HG03354 (cell line): ENCODE measurements around the gene BSCL2.
"Not testable (repeated sequence)": the region's sequence is repeated elsewhere in the genome, so short reads cannot be mapped to it uniquely, and the experiment has no call there.

Experiments
- ATAC-seq: cut with Tn5 transposase; IDR thresholded peaks from one replicate; pipeline ENCODE4 v1.9.1; 2021; ENCODE audit warnings: mild to moderate bottlenecking; ENCODE audit not compliant: unreplicated experiment, poor library complexity, severe bottlenecking

Gene BSCL2

GRCh38 chr11:62707277-62707861, at the start of gene BSCL2, which contains the start of gene GNG3:
TSS of gene BSCL2 (minus strand) at chr11:62707424. CDS start at chr11:62707195, 229 bp downstream.
TSS of gene GNG3 (plus strand) at chr11:62707676. CDS start at chr11:62708296, 620 bp downstream.
- no peak for ATAC-seq

- ATAC-seq = no peak
Observed at GRCh38 chr11:62755086-62755615, 47.9 kb upstream of the BSCL2 start.

- peak; percentile 98 for ATAC-seq
Observed at GRCh38 chr11:62753736-62754603, 46.7 kb upstream of the BSCL2 start, which contains the start of gene ZBTB3. TSS of gene ZBTB3 (minus strand) at chr11:62754160. CDS start at chr11:62753664, 496 bp downstream.

GRCh38 chr11:62752994-62753735, 45.9 kb upstream of the BSCL2 start:
- ATAC-seq = no peak

GRCh38 chr11:62752177-62752785, 45.1 kb upstream of the BSCL2 start:
- ATAC-seq = no peak

GRCh38 chr11:62749931-62750330, 42.7 kb upstream of the BSCL2 start:
- ATAC-seq = not testable (repeated sequence)

- ATAC-seq = no peak
Observed at GRCh38 chr11:62747475-62748160, 40.4 kb upstream of the BSCL2 start.

- no peak for ATAC-seq
Observed at GRCh38 chr11:62737196-62737595, 30.0 kb upstream of the BSCL2 start.

- ATAC-seq = no peak
Observed at GRCh38 chr11:62732830-62733229, 25.6 kb upstream of the BSCL2 start.

- not testable (repeated sequence) for ATAC-seq
Observed at GRCh38 chr11:62730076-62730475, 22.9 kb upstream of the BSCL2 start.

- peak; percentile 24 for ATAC-seq
Observed at GRCh38 chr11:62728171-62728988, 21.2 kb upstream of the BSCL2 start, which contains the start of gene TTC9C. TSS of gene TTC9C (plus strand) at chr11:62728486. CDS start at chr11:62728849, 363 bp downstream.

- ATAC-seq = peak; percentile 62
Observed at GRCh38 chr11:62727872-62728170, 20.6 kb upstream of the BSCL2 start.

- ATAC-seq = peak; percentile 71
Observed at GRCh38 chr11:62727165-62727871, 20.1 kb upstream of the BSCL2 start, which contains the start of gene HNRNPUL2. TSS of gene HNRNPUL2 (minus strand) at chr11:62727457. CDS start at chr11:62727156, 301 bp downstream.

- no peak for ATAC-seq
Observed at GRCh38 chr11:62726915-62727164, 19.6 kb upstream of the BSCL2 start.

GRCh38 chr11:62726156-62726914, 19.1 kb upstream of the BSCL2 start:
- no peak for ATAC-seq

- no peak for ATAC-seq
Observed at GRCh38 chr11:62725646-62726045, 18.4 kb upstream of the BSCL2 start.

GRCh38 chr11:62724171-62724570, 16.9 kb upstream of the BSCL2 start:
- no peak for ATAC-seq
